ENCODE data around the gene MUSK.

The MUSK gene

GRCh38 chr9:110807956-110808598 is 139.5 kb downstream of the MUSK start:
- H3K4me3 ChIP-seq (IDR thresholded peaks at IDR 0.05; ENCODE audit: insufficient read depth, low read depth, low read length) = no peak overlapping the region
- H3K27me3 ChIP-seq (ENCODE audit: insufficient read depth, low read depth) = no peaks in the 10 kb centered on the region
- H2AFZ ChIP-seq (ENCODE audit: low read depth) = 0 out of 2 replicates have a peak overlapping the region, but pooled peaks have one; percentile 1
- H4K20me1 ChIP-seq (ENCODE audit: insufficient read depth) = no peaks in the 10 kb centered on the region
- no peak for TF ChIP-seq CTCF (conservative IDR thresholded peaks at IDR 0.05; ENCODE audit: low read depth, low read length)
- H3K4me1 ChIP-seq (ENCODE audit: low read depth, poor library complexity, severe bottlenecking) = peaks cover 39% of the 10 kb centered on the region
- no peak overlapping the region; the same call in 1 of the 2 replicates for H3K9ac ChIP-seq
- H3K4me2 ChIP-seq = peak overlapping the region; percentile 77
- peak overlapping the region; percentile 82 for H3K27ac ChIP-seq
- no peaks in the 10 kb centered on the region for H3K36me3 ChIP-seq (ENCODE audit: insufficient read depth)
- H3K79me2 ChIP-seq (ENCODE audit: insufficient read depth, low read depth) = no peaks in the 10 kb centered on the region

DNA sequence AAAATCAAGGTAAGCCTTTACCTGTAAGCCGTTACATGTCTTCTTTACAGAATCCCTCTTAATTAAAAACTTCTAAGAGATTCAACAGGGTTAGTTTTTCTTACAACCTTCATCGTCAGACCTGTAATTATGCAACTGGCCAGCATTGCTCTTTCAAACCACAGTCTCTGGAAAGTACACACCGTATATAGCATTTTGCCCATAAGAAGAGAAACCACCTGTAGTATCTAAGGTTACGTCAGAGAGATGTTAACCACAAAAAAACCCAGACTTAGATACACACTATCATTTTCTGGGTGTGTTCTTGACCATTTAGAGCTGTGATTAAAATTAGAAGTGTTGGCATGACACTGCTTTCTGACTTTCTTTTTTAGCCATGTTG is 140.0 kb downstream of the MUSK start:
- Histone ChIP-seq H3K4me3 (IDR thresholded peaks at IDR 0.05; ENCODE audit: insufficient read depth, low read depth, low read length) (no peak overlapping the region), H3K4me2 (peak overlapping the region; percentile 77), H3K27ac (peak overlapping the region; percentile 82), H4K20me1 (ENCODE audit: insufficient read depth) (no peaks in the 10 kb centered on the region), H2AFZ (ENCODE audit: low read depth) (peak overlapping the region; percentile 13; the same call in 1 of the 2 replicates), H3K36me3 (ENCODE audit: insufficient read depth) (no peaks in the 10 kb centered on the region), H3K4me1 (ENCODE audit: low read depth, poor library complexity, severe bottlenecking) (peaks cover 39% of the 10 kb centered on the region), H3K9ac (peak overlapping the region; percentile 52), H3K27me3 (ENCODE audit: insufficient read depth, low read depth) (no peaks in the 10 kb centered on the region), H3K79me2 (ENCODE audit: insufficient read depth, low read depth) (no peaks in the 10 kb centered on the region)
- no peak for TF ChIP-seq CTCF (conservative IDR thresholded peaks at IDR 0.05; ENCODE audit: low read depth, low read length)

- Histone ChIP-seq H3K27me3 (ENCODE audit: insufficient read depth, low read depth) (no peaks in the 10 kb centered on the region), H2AFZ (ENCODE audit: low read depth) (peak overlapping the region; percentile 13; the same call in 1 of the 2 replicates), H3K36me3 (ENCODE audit: insufficient read depth) (no peaks in the 10 kb centered on the region), H4K20me1 (ENCODE audit: insufficient read depth) (no peaks in the 10 kb centered on the region), H3K9ac (peak overlapping the region; percentile 52), H3K4me2 (peak overlapping the region; percentile 77), H3K4me3 (IDR thresholded peaks at IDR 0.05; ENCODE audit: insufficient read depth, low read depth, low read length) (no peak overlapping the region), H3K4me1 (ENCODE audit: low read depth, poor library complexity, severe bottlenecking) (peaks cover 39% of the 10 kb centered on the region), H3K79me2 (ENCODE audit: insufficient read depth, low read depth) (no peaks in the 10 kb centered on the region), H3K27ac (peak overlapping the region; percentile 82)
- TF ChIP-seq CTCF (conservative IDR thresholded peaks at IDR 0.05; ENCODE audit: low read depth, low read length) = no peak
These were observed 140.5 kb downstream of the MUSK start for GRCh38 chr9:110809038-110809595.

DNA sequence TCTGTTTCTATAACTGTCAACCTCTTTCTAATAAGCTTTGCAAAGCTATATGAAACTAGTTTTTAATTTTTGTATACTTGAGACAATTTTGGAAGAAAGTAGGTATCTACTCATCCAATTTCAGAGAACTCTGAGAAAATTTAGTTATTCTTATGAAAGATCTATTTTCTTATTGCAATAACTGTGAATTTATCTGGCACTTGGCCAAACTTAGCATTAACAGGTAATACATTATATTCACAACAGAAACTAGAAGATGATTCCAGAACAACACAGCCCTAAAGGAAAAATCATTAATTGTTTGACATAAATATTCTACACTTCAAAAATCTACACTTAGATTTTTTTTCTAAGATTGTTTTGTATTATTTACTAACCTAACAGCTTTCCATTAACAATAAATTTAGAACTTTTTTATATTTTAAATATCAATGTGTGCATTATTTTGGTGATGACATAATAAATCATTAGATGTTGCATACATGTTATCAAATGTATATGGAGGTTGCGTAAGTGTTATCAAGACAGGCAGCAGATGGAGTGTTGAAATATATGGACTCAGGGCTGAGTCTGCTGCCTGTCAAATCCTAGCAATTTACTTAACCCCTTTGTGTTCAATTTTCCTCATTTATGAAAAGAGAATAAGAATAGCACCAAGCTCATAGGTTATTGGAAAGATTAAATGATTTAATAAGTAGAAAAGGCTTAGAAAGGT is 141.8 kb downstream of the MUSK start:
- H3K79me2 ChIP-seq (ENCODE audit: insufficient read depth, low read depth) = no peaks in the 10 kb centered on the region
- H3K9ac ChIP-seq = no peak overlapping the region
- H3K4me3 ChIP-seq (IDR thresholded peaks at IDR 0.05; ENCODE audit: insufficient read depth, low read depth, low read length) = no peak overlapping the region
- H3K27ac ChIP-seq = no peak overlapping the region
- H3K4me2 ChIP-seq = no peak overlapping the region
- no peak for TF ChIP-seq CTCF (conservative IDR thresholded peaks at IDR 0.05; ENCODE audit: low read depth, low read length)
- no peaks in the 10 kb centered on the region for H4K20me1 ChIP-seq (ENCODE audit: insufficient read depth)
- H3K27me3 ChIP-seq (ENCODE audit: insufficient read depth, low read depth) = no peaks in the 10 kb centered on the region
- peaks cover 39% of the 10 kb centered on the region for H3K4me1 ChIP-seq (ENCODE audit: low read depth, poor library complexity, severe bottlenecking)
- no peaks in the 10 kb centered on the region for H3K36me3 ChIP-seq (ENCODE audit: insufficient read depth)
- H2AFZ ChIP-seq (ENCODE audit: low read depth) = no peak overlapping the region
